Measurements from ENCODE around the gene ULBP2. TPM values are rescaled to one million over a fixed set of nuclear protein-coding genes. Genes with fewer than 3 reads are reported as not detected.

ULBP2 gene
- total RNA-seq, 1 donor from 2014 or later: 0.30 TPM

- Mint-ChIP-seq H3K27me3 (ENCODE audit: low read depth) (peaks cover 56% of the 10 kb centered on the region), H3K4me1 (peaks cover 10% of the 10 kb centered on the region), H3K27ac (ENCODE audit: unreplicated experiment) (no peak overlapping the region), H3K9me3 (no peaks in the 10 kb centered on the region), H3K4me3 (no peak overlapping the region), H3K36me3 (ENCODE audit: low read depth) (peaks cover 5% of the 10 kb centered on the region)
- DNase-seq (ENCODE audit: low read depth, low spot score): no peak
- TF ChIP-seq CTCF (conservative IDR thresholded peaks at IDR 0.05): no peak
Observed at GRCh38 chr6:149995235-149995750, 53.5 kb downstream of the ULBP2 start.

- no peak for TF ChIP-seq CTCF (conservative IDR thresholded peaks at IDR 0.05)
- Mint-ChIP-seq H3K27ac (ENCODE audit: unreplicated experiment) (no peak overlapping the region), H3K4me1 (peaks cover 5% of the 10 kb centered on the region), H3K9me3 (no peaks in the 10 kb centered on the region), H3K36me3 (ENCODE audit: low read depth) (peaks cover 7% of the 10 kb centered on the region), H3K4me3 (no peak overlapping the region), H3K27me3 (ENCODE audit: low read depth) (peaks cover 49% of the 10 kb centered on the region)
- DNase-seq (ENCODE audit: low read depth, low spot score): no peak
Observed at GRCh38 chr6:149995971-149996370, 54.2 kb downstream of the ULBP2 start.

Other genes with a start within 250 kb of the ULBP2 start
- 27.4 and 32.7 TPM in 2 replicates for gene LATS1, start 223.9 kb upstream of the ULBP2 start, total RNA-seq
- 67.2 and 73.3 TPM in 2 replicates for gene NUP43, start 195.5 kb upstream of the ULBP2 start, total RNA-seq
- 65.5 and 67.4 TPM in 2 replicates for gene PCMT1, start 192.3 kb upstream of the ULBP2 start, total RNA-seq
- 29.0 and 29.8 TPM in 2 replicates for gene LRP11, start 77.7 kb upstream of the ULBP2 start, total RNA-seq
- gene RAET1E, start 43.9 kb upstream of the ULBP2 start, total RNA-seq: not detected in 2 replicates
- gene RAET1G, start 18.9 kb upstream of the ULBP2 start, total RNA-seq: not detected in 2 replicates
- gene ULBP1, start 21.9 kb downstream of the ULBP2 start, total RNA-seq: 2.3 and 2.5 TPM in 2 replicates
- gene RAET1L, start 83.5 kb downstream of the ULBP2 start, total RNA-seq: not detected in 2 replicates
- 16.4 and 17.5 TPM in 2 replicates for gene ULBP3, start 127.1 kb downstream of the ULBP2 start, total RNA-seq
- 7.0 and 7.3 TPM in 2 replicates for gene PPP1R14C, start 201.0 kb downstream of the ULBP2 start, total RNA-seq

All from neural crest cell (in vitro differentiated cells).